IMR-90 (cell line): ENCODE results near the gene STXBP6. TPM values are rescaled to one million over a fixed set of nuclear protein-coding genes. Genes with fewer than 3 reads are reported as not detected.

Source experiments
- ATAC-seq: fragments of 200-7000 bp; cut with Tn5 transposase; 2 replicates; pipeline ENCODE4 v1.9.1; 2020; ENCODE audit warnings: low read depth, mild to moderate bottlenecking, moderate library complexity
- BruUV-seq: library from RNA; stranded (reverse); fragments of 400-500 nt; replicated peaks from 2 replicates; lab custom pipeline; 2021; lab: Mats Ljungman, UMichigan
- CTCF ChIA-PET: fragments of 300-600 bp; formaldehyde crosslinking; extraction: SDS; loops from one replicate; lab custom pipeline; 2021; ENCODE audit warnings: antibody characterized with exemption; lab: Yijun Ruan, JAX
- POLR2A ChIA-PET: fragments of 300-600 bp; sonication (Branson Sonifier 250); formaldehyde crosslinking; loops from one replicate; lab custom pipeline; 2022; ENCODE audit warnings: antibody characterized with exemption; ENCODE audit not compliant: unreplicated experiment; lab: Charles Lee
- DNase-seq: peaks from one replicate; pipeline ENCODE4 v3.0.0; 2013
- H2AFZ ChIP-seq: replicated peaks from 2 replicates; pipeline ENCODE3; 2013; ENCODE audit warnings: low read length, mild to moderate bottlenecking; ENCODE audit not compliant: poor library complexity
- H2AK5ac ChIP-seq: 2 replicates; pipeline ENCODE4 v1.6.1; 2013; ENCODE audit warnings: low read depth, low read length, inconsistent platforms
- H2AK9ac ChIP-seq: replicated peaks from 2 replicates; pipeline ENCODE3; 2013; ENCODE audit warnings: mild to moderate bottlenecking, low read depth, low read length, moderate library complexity; ENCODE audit not compliant: poor library complexity
- H2BK120ac ChIP-seq: 2 replicates; pipeline ENCODE4 v1.6.1; 2013; ENCODE audit warnings: low read depth, low read length, inconsistent platforms
- H2BK15ac ChIP-seq: 3 replicates; pipeline ENCODE4 v1.6.1; 2013; ENCODE audit warnings: low read depth, low read length, inconsistent platforms
- H2BK20ac ChIP-seq: 2 replicates; pipeline ENCODE4 v1.6.1; 2013; ENCODE audit warnings: low read depth, mild to moderate bottlenecking, inconsistent platforms, low read length, moderate library complexity
- H2BK5ac ChIP-seq: 2 replicates; pipeline ENCODE4 v1.6.1; 2013; ENCODE audit warnings: mild to moderate bottlenecking, low read depth, low read length, inconsistent platforms; ENCODE audit not compliant: poor library complexity, severe bottlenecking
- H3K14ac ChIP-seq: replicated peaks from 2 replicates; pipeline ENCODE4 v1.6.1; 2013; ENCODE audit warnings: low read depth, low read length, inconsistent platforms
- H3K18ac ChIP-seq: 2 replicates; pipeline ENCODE4 v1.6.1; 2013; ENCODE audit warnings: low read depth, low read length, control low read depth
- H3K23ac ChIP-seq: 2 replicates; pipeline ENCODE4 v1.6.1; 2013; ENCODE audit warnings: low read depth, low read length, inconsistent platforms
- H3K27ac ChIP-seq: 2 replicates; pipeline ENCODE4 v1.5.1; 2013; ENCODE audit warnings: mild to moderate bottlenecking, control low read depth, low read length; ENCODE audit not compliant: insufficient read depth
- H3K27me3 ChIP-seq: 2 replicates; pipeline ENCODE4 v1.6.1; 2013; ENCODE audit warnings: low read length; ENCODE audit not compliant: control insufficient read depth, insufficient read depth
- H3K36me3 ChIP-seq: 2 replicates; pipeline ENCODE4 v1.6.1; 2013; ENCODE audit warnings: low read length, mixed read lengths; ENCODE audit not compliant: control insufficient read depth, insufficient read depth
- H3K4ac ChIP-seq: 2 replicates; pipeline ENCODE4 v1.6.1; 2013; ENCODE audit warnings: low read depth, low read length, inconsistent platforms
- H3K4me1 ChIP-seq: 2 replicates; pipeline ENCODE4 v1.6.1; 2013; ENCODE audit warnings: low read length, mixed read lengths; ENCODE audit not compliant: control insufficient read depth, insufficient read depth
- H3K4me2 ChIP-seq: 2 replicates; pipeline ENCODE4 v1.6.1; 2013; ENCODE audit warnings: low read depth, mild to moderate bottlenecking, control low read depth, low read length, moderate library complexity
- H3K4me3 ChIP-seq: 2 replicates; pipeline ENCODE4 v1.5.1; 2013; ENCODE audit warnings: low read depth, mild to moderate bottlenecking, control low read depth, low read length, moderate library complexity; ENCODE audit not compliant: insufficient read depth
- H3K56ac ChIP-seq: 2 replicates; pipeline ENCODE4 v1.6.1; 2013; ENCODE audit warnings: low read length, inconsistent platforms; ENCODE audit not compliant: insufficient read depth; ENCODE audit errors: extremely low read depth
- H3K79me1 ChIP-seq, 2 experiments: 2 replicates each; pipeline ENCODE4 v1.6.1; 2013; ENCODE audit warnings: low read length in 2 of 2, inconsistent platforms in 1 of 2, low read depth in 1 of 2
- H3K9ac ChIP-seq: 2 replicates; pipeline ENCODE4 v1.6.1; 2013; ENCODE audit warnings: low read depth, low read length, control low read depth
- H3K9me1 ChIP-seq: 2 replicates; pipeline ENCODE4 v1.6.1; 2013; ENCODE audit warnings: low read length, inconsistent platforms; ENCODE audit not compliant: insufficient read depth
- H3K9me3 ChIP-seq: 2 replicates; pipeline ENCODE4 v1.6.1; 2013; ENCODE audit warnings: low read length; ENCODE audit not compliant: control insufficient read depth, insufficient read depth
- H4K20me1 ChIP-seq: 2 replicates; pipeline ENCODE4 v1.6.1; 2013; ENCODE audit warnings: low read length, inconsistent platforms; ENCODE audit not compliant: insufficient read depth
- H4K5ac ChIP-seq: 2 replicates; pipeline ENCODE4 v1.6.1; 2013; ENCODE audit warnings: mild to moderate bottlenecking, low read depth, low read length, control low read depth
- H4K8ac ChIP-seq, 2 experiments: 2 replicates each; pipeline ENCODE4 v1.6.1; 2013; ENCODE audit warnings: low read depth in 2 of 2, low read length in 2 of 2, control low read depth in 1 of 2, inconsistent platforms in 1 of 2
- H4K91ac ChIP-seq: 2 replicates; pipeline ENCODE4 v1.6.1; 2013; ENCODE audit warnings: low read depth, low read length, inconsistent platforms; ENCODE audit not compliant: insufficient read depth
- BHLHE40 ChIP-seq: fragments of 150-350 bp; IDR thresholded peaks from 2 replicates; pipeline ENCODE4 v1.6.1; 2016; ENCODE audit warnings: mild to moderate bottlenecking, low read depth, low read length
- CEBPB ChIP-seq: IDR thresholded peaks from 2 replicates; pipeline ENCODE4 v1.6.1; 2012; ENCODE audit warnings: low read depth, low read length, improper control_type of control experiment
- CHD1 ChIP-seq: IDR thresholded peaks from 2 replicates; pipeline ENCODE4 v1.6.1; 2012; ENCODE audit warnings: low read depth, low read length, improper control_type of control experiment
- ELK1 ChIP-seq: fragments of 150-350 bp; IDR thresholded peaks from 2 replicates; pipeline ENCODE4 v1.6.1; 2016; ENCODE audit warnings: low read depth, mild to moderate bottlenecking, low read length, moderate library complexity, borderline replicate concordance
- FOS ChIP-seq: fragments of 150-350 bp; IDR thresholded peaks from 2 replicates; pipeline ENCODE4 v1.6.1; 2016; ENCODE audit warnings: low read depth, low read length
- MAFK ChIP-seq: IDR thresholded peaks from 2 replicates; pipeline ENCODE4 v1.6.1; 2012; ENCODE audit warnings: low read depth, low read length, improper control_type of control experiment
- MAZ ChIP-seq: IDR thresholded peaks from 2 replicates; pipeline ENCODE4 v1.6.1; 2012; ENCODE audit warnings: low read depth, mild to moderate bottlenecking, low read length, improper control_type of control experiment, moderate library complexity, borderline replicate concordance
- MXI1 ChIP-seq: IDR thresholded peaks from 2 replicates; pipeline ENCODE4 v1.6.1; 2012; ENCODE audit warnings: low read depth, mild to moderate bottlenecking, low read length, moderate library complexity, borderline replicate concordance
- NFE2L2 ChIP-seq: fragments of 150-350 bp; IDR thresholded peaks from 2 replicates; pipeline ENCODE4 v1.6.1; 2016; ENCODE audit warnings: low read depth, mild to moderate bottlenecking, low read length
- POLR2A ChIP-seq: IDR thresholded peaks from 2 replicates; pipeline ENCODE4 v1.6.1; 2012; ENCODE audit warnings: mild to moderate bottlenecking, low read depth, low read length
- RAD21 ChIP-seq: IDR thresholded peaks from 2 replicates; pipeline ENCODE4 v1.6.1; 2012; ENCODE audit warnings: low read length, improper control_type of control experiment
- RCOR1 ChIP-seq: IDR thresholded peaks from 2 replicates; pipeline ENCODE4 v1.6.1; 2012; ENCODE audit warnings: mild to moderate bottlenecking, low read length, improper control_type of control experiment; ENCODE audit not compliant: insufficient replicate concordance
- RFX5 ChIP-seq: IDR thresholded peaks from 2 replicates; pipeline ENCODE4 v1.8.0; 2012; ENCODE audit warnings: low read depth, mild to moderate bottlenecking, low read length, moderate library complexity
- SMC3 ChIP-seq: fragments of 150-350 bp; IDR thresholded peaks from 2 replicates; pipeline ENCODE4 v1.6.1; 2016; ENCODE audit warnings: low read depth, mild to moderate bottlenecking, antibody characterized with exemption, low read length, moderate library complexity
- USF2 ChIP-seq: fragments of 150-350 bp; IDR thresholded peaks from 2 replicates; pipeline ENCODE4 v1.6.1; 2017; ENCODE audit warnings: mild to moderate bottlenecking, antibody characterized with exemption, low read length, low read depth
- WGBS, 2 experiments: methylation state at CpG; one replicate each; pipeline versions ENCODE4 v1.1.5 to v1.1.7; 2013; ENCODE audit warnings: missing lambda C conversion rate in 2 of 2; ENCODE audit not compliant: insufficient read length in 1 of 2; ENCODE audit errors: extremely low coverage in 2 of 2; 5-methylcytosine and 5-hydroxymethylcytosine counted together
- dilution Hi-C: fragments of 300-500 bp; cut with HindIII; formaldehyde crosslinking; loops from one replicate; pipeline ENCODE4 v1.14.3; 2018; ENCODE audit warnings: low sequenced_read_pairs; ENCODE audit not compliant: unreplicated experiment
- in situ Hi-C: fragments of 300-500 bp; cut with MboI; formaldehyde crosslinking; loops from 3 replicates; pipeline ENCODE4 v1.14.3; 2019; ENCODE audit warnings: low sequenced_read_pairs, inconsistent platforms, mixed read lengths
- intact Hi-C: fragments of 100-400 bp; cut with micrococcal nuclease; formaldehyde crosslinking; loops from 2 replicates; pipeline ENCODE4 v1.10.0; 2022
- polyA plus RNA-seq, 3 experiments: library from polyadenylated mRNA; depleted of rRNA; stranded (reverse); fragments of >200 nt; gene quantifications; 2 replicates each; pipeline ENCODE4 v1.2.3, GENCODE V29; 2012; ENCODE audit warnings: low replicate concordance in 1 of 3
- total RNA-seq: library from RNA; depleted of rRNA; stranded (reverse); fragments of >200 nt; gene quantifications from 2 replicates; pipeline ENCODE4 v1.2.3, GENCODE V29; 2012
- TF ChIP-seq, protein P1 (sequence below): conservative IDR thresholded peaks from 2 replicates; pipeline ENCODE4 v1.5.1; 2012; ENCODE audit warnings: mild to moderate bottlenecking, low read depth, low read length, improper control_type of control experiment

Gene STXBP6
- total and polyA plus RNA-seq, 2 of the 4 experiments (the other 2 are of a cell fraction): 14.2 to 14.3 TPM

DNA sequence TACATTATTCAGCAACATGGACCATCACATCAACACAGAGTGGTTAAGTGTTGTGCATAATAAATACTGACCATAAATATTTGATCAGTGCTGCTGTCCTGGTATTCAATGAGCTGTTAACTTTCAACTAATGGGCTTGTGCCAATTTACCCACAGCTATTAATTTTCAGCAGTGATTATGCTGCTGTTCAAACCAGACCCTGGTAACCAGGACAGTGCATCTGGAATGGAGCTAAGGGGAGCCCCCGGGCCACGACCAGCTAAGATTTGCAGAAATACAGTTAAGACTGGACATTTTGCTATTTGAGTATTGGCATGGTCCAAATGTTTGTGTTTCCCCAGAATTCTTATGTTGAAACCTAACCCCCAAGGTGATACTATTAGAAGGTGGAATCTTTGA lies 235.6 kb downstream of the STXBP6 start:
- Histone ChIP-seq H2AK5ac (no peak overlapping the region), H3K79me1 (no peaks in the 10 kb centered on the region), H3K9me1 (no peaks in the 10 kb centered on the region), H3K9me3 (no peaks in the 10 kb centered on the region), H4K8ac (no peak overlapping the region), H3K4me1 (peaks cover 2% of the 10 kb centered on the region; the same call in 1 of the 2 replicates), H3K4me3 (no peak overlapping the region), H3K14ac (no peak overlapping the region), H4K91ac (no peak overlapping the region), H3K18ac (no peak overlapping the region), H2BK5ac (no peak overlapping the region), H4K5ac (no peak overlapping the region), H2BK120ac (no peak overlapping the region), H2AK9ac (no peak overlapping the region), H2AFZ (no peak overlapping the region), H3K27ac (no peak overlapping the region), H3K56ac (no peak overlapping the region), H3K4ac (no peak overlapping the region), H3K27me3 (no peaks in the 10 kb centered on the region), H2BK20ac (no peak overlapping the region), H3K36me3 (no peaks in the 10 kb centered on the region), H3K9ac (no peak overlapping the region), H4K20me1 (no peaks in the 10 kb centered on the region), H3K4me2 (no peak overlapping the region), H2BK15ac (no peak overlapping the region), H3K23ac (no peak overlapping the region)
- intact Hi-C loops (no loop called here), in situ Hi-C loops (no loop called here), dilution Hi-C loops (no loop called here)
- ChIA-PET POLR2A (no interaction called here), CTCF (no interaction called here)
- DNase-seq: no peak
- BruUV-seq: no TSS peak
- no peak for ATAC-seq
- TF ChIP-seq POLR2A (no peak), RAD21 (no peak), USF2 (no peak), MXI1 (no peak), ELK1 (no peak), RFX5 (no peak), BHLHE40 (no peak), CEBPB (no peak), NFE2L2 (no peak), SMC3 (no peak), FOS (no peak), MAFK (no peak), CHD1 (no peak), RCOR1 (no peak), MAZ (no peak)
- TF ChIP-seq, protein P1, sequence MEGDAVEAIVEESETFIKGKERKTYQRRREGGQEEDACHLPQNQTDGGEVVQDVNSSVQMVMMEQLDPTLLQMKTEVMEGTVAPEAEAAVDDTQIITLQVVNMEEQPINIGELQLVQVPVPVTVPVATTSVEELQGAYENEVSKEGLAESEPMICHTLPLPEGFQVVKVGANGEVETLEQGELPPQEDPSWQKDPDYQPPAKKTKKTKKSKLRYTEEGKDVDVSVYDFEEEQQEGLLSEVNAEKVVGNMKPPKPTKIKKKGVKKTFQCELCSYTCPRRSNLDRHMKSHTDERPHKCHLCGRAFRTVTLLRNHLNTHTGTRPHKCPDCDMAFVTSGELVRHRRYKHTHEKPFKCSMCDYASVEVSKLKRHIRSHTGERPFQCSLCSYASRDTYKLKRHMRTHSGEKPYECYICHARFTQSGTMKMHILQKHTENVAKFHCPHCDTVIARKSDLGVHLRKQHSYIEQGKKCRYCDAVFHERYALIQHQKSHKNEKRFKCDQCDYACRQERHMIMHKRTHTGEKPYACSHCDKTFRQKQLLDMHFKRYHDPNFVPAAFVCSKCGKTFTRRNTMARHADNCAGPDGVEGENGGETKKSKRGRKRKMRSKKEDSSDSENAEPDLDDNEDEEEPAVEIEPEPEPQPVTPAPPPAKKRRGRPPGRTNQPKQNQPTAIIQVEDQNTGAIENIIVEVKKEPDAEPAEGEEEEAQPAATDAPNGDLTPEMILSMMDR: no peak
- no CpG with 5 or more reads among the region's 2 CpGs for WGBS, 2 experiments
